Stimulated activated effector memory CD8-positive, alpha-beta T cell treated with anti-CD3 and anti-CD28 coated beads, Interleukin-12 subunit alpha, Interleukin-12 subunit beta, amount 100 ng/mL, for 72 hours (primary cell): Measurements from ENCODE around the gene PRKAR1B.

Experiments used
- ATAC-seq: fragments of 150-1000 bp; cut with Tn5 transposase; 2 replicates; pipeline ENCODE4 v1.10.0; 2021
- DNase-seq, 2 donors: peaks; one replicate each; pipeline ENCODE4 v3.0.0; 2021 to 2022; ENCODE audit warnings: low spot score in 2 of 2
- H3K27ac Mint-ChIP-seq: one replicate; pipeline ENCODE4 v1.8.0; 2022; ENCODE audit warnings: mild to moderate bottlenecking, mixed read lengths
- H3K36me3 Mint-ChIP-seq: one replicate; pipeline ENCODE4 v1.8.0; 2022; ENCODE audit warnings: mild to moderate bottlenecking, mixed read lengths
- H3K4me1 Mint-ChIP-seq: one replicate; pipeline ENCODE4 v1.8.0; 2022; ENCODE audit warnings: mixed read lengths
- H3K4me3 Mint-ChIP-seq: one replicate; pipeline ENCODE4 v1.8.0; 2022; ENCODE audit warnings: mild to moderate bottlenecking, mixed read lengths
- H3K9me3 Mint-ChIP-seq: one replicate; pipeline ENCODE4 v1.8.0; 2022; ENCODE audit warnings: mixed read lengths

The PRKAR1B gene

DNA sequence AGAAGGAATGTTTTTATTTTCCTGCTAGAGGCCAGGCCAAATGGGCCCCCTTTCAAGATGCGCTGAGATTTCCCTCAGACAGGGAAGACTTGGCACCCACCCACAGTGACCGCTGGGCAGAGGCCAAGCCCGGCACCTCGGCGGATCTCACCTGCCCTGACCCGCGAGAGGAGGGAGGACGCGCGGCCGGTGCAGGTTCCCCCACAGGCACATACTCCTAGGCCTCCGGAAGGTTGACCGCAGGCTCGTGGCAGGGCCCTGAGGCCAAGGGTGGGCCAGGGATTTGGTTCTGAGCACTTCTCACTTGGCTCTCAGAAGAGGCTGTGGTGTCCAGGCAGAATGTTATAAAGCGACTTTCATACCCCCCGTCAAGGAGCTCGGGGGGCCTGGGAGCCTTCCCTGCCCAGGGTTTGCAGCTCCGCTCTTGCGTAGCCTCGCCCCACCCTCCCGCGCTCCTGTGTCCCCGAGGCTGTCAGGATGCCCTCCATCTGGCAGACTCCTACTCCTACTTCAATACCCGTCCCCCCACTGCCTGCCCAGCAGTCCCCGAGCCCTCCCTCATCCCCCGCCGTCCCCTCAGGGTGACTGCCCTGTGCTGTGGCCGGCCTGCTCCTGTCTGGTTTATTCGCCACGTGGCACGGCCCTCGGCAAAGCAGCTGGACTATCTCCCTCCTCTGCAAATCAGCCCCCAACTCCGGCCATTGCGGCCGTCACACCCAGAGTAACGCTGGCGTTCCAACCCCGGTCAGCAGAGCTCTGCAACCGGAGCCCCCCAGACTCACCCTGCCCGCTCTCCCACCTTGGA is 156.9 kb downstream of the PRKAR1B start:
- H3K36me3 Mint-ChIP-seq, result peaks cover 6% of the 10 kb centered on the region
- no peaks in the 10 kb centered on the region for H3K4me1 Mint-ChIP-seq
- H3K9me3 Mint-ChIP-seq, result no peaks in the 10 kb centered on the region
- no peak overlapping the region for H3K27ac Mint-ChIP-seq
- ATAC-seq (no peak), DNase-seq (no peak)
- no peak overlapping the region for H3K4me3 Mint-ChIP-seq

DNA sequence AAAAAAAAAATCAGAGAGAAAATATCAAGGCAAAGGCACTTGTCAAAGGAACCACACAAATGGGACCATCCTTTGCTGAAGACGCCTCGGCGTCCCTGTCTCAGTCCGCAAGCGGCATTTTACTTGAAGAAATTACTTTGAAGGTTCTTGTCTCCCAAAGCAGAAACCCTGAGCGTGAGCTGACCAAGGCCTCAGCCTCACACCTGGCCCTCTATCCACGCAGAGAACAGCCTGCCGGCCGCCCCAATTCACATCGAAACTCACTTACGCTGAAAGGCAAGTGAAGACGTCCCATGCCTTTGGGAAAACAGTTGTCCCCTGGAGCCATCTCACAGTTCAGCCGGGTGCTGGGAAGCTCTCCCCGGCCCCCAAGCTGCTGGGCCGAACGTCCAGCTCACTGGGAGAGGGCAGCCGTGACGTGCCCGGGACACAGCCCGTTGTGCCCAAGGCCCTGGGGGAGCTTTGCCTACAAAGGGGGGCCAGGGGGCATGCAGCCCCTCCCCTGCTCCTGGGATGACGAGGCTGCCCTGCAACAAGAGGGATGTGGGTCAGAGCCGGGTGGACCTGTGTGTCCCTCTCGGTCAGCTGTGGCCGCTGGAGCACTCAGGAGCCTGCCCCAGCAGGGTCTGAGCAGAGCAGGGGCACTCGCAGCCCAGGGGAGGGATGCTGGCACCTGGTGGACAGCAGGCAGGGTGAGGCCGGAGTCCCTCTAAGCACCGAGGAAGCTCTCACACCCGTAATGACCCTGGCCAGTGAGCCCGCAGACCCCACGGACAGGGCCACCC is 157.8 kb downstream of the PRKAR1B start:
- DNase-seq (no peak), ATAC-seq (no peak)
- Mint-ChIP-seq H3K4me1 (no peaks in the 10 kb centered on the region), H3K27ac (no peak overlapping the region), H3K9me3 (no peaks in the 10 kb centered on the region), H3K4me3 (no peak overlapping the region), H3K36me3 (peaks cover 6% of the 10 kb centered on the region)

GRCh38 chr7:568031-568951 is 158.8 kb downstream of the PRKAR1B start:
- no peak overlapping the region for H3K27ac Mint-ChIP-seq
- H3K36me3 Mint-ChIP-seq, result peaks cover under 1% of the 10 kb centered on the region
- no peaks in the 10 kb centered on the region for H3K4me1 Mint-ChIP-seq
- H3K4me3 Mint-ChIP-seq, result no peak overlapping the region
- DNase-seq (no peak), ATAC-seq (no peak)
- no peaks in the 10 kb centered on the region for H3K9me3 Mint-ChIP-seq

DNA sequence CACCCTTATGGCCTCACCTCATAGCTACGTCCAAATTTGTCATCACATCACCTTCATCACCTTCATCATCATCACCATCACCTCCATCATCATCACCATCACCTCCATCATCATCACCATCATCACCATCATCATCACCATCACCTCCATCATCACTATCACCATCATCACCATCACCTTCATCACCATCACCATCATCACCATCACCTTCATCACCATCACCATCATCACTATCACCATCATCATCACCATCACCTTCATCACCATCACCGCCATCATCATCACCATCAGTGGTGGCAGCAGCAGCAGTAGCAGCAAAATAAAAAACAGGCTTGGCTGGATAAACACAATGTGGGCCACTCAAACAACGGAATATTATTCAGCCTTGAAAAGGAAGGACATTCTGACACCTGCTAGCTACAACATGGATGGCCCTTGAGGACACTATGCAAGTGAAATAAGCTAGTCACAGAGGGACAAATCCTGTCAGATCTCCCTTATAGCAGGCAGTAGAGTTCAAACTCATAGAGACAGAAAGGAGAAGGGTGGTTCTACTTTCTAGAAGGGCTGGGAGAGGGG is 159.7 kb downstream of the PRKAR1B start:
- peaks cover 5% of the 10 kb centered on the region for H3K4me1 Mint-ChIP-seq
- H3K9me3 Mint-ChIP-seq, result no peaks in the 10 kb centered on the region
- no peak overlapping the region for H3K27ac Mint-ChIP-seq
- peaks cover 3% of the 10 kb centered on the region for H3K36me3 Mint-ChIP-seq
- H3K4me3 Mint-ChIP-seq, result no peak overlapping the region
- DNase-seq (no peak), ATAC-seq (no peak)

GRCh38 chr7:566100-566499 is 161.0 kb downstream of the PRKAR1B start:
- DNase-seq (no peak), ATAC-seq (peak; percentile 44)
- H3K27ac Mint-ChIP-seq, result no peak overlapping the region
- peaks cover 7% of the 10 kb centered on the region for H3K4me1 Mint-ChIP-seq
- no peaks in the 10 kb centered on the region for H3K9me3 Mint-ChIP-seq
- H3K4me3 Mint-ChIP-seq, result no peak overlapping the region
- H3K36me3 Mint-ChIP-seq, result peaks cover 5% of the 10 kb centered on the region

- Mint-ChIP-seq H3K27ac (no peak overlapping the region), H3K36me3 (peaks cover 5% of the 10 kb centered on the region), H3K9me3 (no peaks in the 10 kb centered on the region), H3K4me1 (peaks cover 7% of the 10 kb centered on the region), H3K4me3 (no peak overlapping the region)
- DNase-seq (no peak), ATAC-seq (no peak)
Observed at GRCh38 chr7:564176-564865, 162.8 kb downstream of the PRKAR1B start.

GRCh38 chr7:563629-564170 is 163.4 kb downstream of the PRKAR1B start:
- no peak overlapping the region for H3K4me3 Mint-ChIP-seq
- ATAC-seq, result no peak

GRCh38 chr7:562789-563628 is 164.1 kb downstream of the PRKAR1B start:
- no peak for ATAC-seq
- DNase-seq, result no peak
- Mint-ChIP-seq H3K4me3 (no peak overlapping the region), H3K9me3 (no peaks in the 10 kb centered on the region), H3K36me3 (peaks cover 5% of the 10 kb centered on the region), H3K27ac (peak overlapping the region; percentile 23), H3K4me1 (peaks cover 7% of the 10 kb centered on the region)

More at GRCh38 chr7:563629-564170, 163.4 kb downstream of the PRKAR1B start:
- H3K27ac Mint-ChIP-seq, result no peak overlapping the region
- no peaks in the 10 kb centered on the region for H3K9me3 Mint-ChIP-seq
- H3K36me3 Mint-ChIP-seq, result peaks cover 5% of the 10 kb centered on the region
- H3K4me1 Mint-ChIP-seq, result peaks cover 7% of the 10 kb centered on the region
- no peak for DNase-seq

- H3K9me3 Mint-ChIP-seq, result no peaks in the 10 kb centered on the region
- ATAC-seq (no peak), DNase-seq (no peak)
- H3K4me3 Mint-ChIP-seq, result no peak overlapping the region
- H3K4me1 Mint-ChIP-seq, result peaks cover 7% of the 10 kb centered on the region
- H3K27ac Mint-ChIP-seq, result no peak overlapping the region
- H3K36me3 Mint-ChIP-seq, result peaks cover 5% of the 10 kb centered on the region
Observed at GRCh38 chr7:562374-562675, 164.8 kb downstream of the PRKAR1B start.

DNA sequence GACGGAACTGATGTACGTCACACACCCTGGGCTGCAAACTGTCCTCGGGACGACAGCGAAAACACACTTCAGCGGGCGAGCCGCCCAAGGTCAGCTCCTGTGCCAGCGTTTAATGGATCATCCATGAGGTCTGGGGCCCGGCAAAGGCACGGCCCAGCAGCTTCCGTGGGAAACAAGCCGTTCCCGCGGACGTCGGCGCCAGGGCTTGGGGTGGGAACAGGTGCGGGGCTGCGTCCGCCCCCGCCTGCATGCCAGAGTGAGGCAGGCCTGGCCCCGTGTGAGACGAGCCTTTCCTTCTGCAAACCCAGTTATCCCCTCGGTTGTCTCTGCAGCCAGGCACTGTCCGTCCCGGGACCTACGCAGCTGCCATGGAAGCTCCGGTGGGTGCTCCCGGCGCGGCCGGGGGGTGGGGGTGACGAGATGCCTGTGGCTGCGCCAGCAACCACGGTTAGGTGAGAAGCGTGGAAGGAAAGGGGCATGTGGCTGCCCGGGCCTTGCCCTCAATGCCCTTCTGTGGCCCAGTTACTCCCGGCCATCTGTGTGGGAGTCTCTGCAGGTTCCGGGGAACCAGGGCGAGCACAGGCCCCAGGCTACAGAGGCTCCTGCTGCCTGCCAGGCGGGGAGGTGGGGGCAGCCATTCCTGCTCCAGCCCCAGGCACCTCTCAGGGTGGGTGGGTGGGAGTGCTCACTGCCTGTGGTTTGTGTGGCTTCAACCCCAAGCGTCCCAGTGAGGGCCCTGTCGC is 165.3 kb downstream of the PRKAR1B start:
- peaks cover 7% of the 10 kb centered on the region for H3K4me1 Mint-ChIP-seq
- no peak for ATAC-seq
- H3K27ac Mint-ChIP-seq, result no peak overlapping the region
- DNase-seq, result no peak
- H3K36me3 Mint-ChIP-seq, result peaks cover 5% of the 10 kb centered on the region
- H3K4me3 Mint-ChIP-seq, result no peak overlapping the region
- no peaks in the 10 kb centered on the region for H3K9me3 Mint-ChIP-seq

- H3K27ac Mint-ChIP-seq, result no peak overlapping the region
- no peak for ATAC-seq
- H3K4me3 Mint-ChIP-seq, result no peak overlapping the region
- H3K4me1 Mint-ChIP-seq, result peaks cover 7% of the 10 kb centered on the region
- peaks cover 5% of the 10 kb centered on the region for H3K36me3 Mint-ChIP-seq
- DNase-seq, result no peak
- H3K9me3 Mint-ChIP-seq, result no peaks in the 10 kb centered on the region
Observed at GRCh38 chr7:560966-561630, 166.0 kb downstream of the PRKAR1B start.

DNA sequence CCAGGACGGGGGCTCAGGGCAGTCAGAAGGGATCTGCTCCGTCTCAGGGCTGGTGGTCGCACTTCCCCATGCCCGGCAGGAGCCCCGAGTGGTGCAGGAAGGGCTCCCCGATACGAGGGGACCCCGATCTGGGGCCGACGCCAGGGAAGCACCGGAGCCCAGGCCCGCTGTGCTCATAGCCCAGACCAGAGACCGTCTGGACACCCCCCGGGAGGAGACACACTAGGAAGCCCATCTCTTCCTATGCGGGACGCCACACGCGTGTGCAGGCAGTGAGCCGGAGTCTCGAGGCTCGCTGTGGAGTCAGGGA is 167.7 kb downstream of the PRKAR1B start:
- Mint-ChIP-seq H3K9me3 (no peaks in the 10 kb centered on the region), H3K4me1 (peaks cover 7% of the 10 kb centered on the region), H3K4me3 (no peak overlapping the region), H3K27ac (peak overlapping the region; percentile 34), H3K36me3 (peaks cover 5% of the 10 kb centered on the region)
- no peak for ATAC-seq
- DNase-seq, result no peak

DNA sequence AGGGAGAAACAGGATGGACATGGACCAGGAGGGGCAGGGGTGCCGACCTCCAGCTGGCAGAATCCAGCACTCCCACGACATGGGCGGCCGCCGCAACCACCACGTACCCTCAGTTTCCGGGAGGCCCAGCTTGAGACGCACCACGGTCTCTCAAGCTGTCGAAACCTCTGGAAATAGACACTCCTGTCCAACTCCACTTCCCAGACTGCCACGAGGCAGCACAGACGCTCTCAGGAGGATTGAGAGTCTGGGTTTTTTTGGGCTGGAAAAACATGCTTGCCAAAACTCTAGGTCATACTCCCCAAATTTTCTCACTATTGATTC is 169.6 kb downstream of the PRKAR1B start:
- DNase-seq (no peak), ATAC-seq (no peak)
- peaks cover 3% of the 10 kb centered on the region for H3K36me3 Mint-ChIP-seq
- H3K27ac Mint-ChIP-seq, result no peak overlapping the region
- no peaks in the 10 kb centered on the region for H3K9me3 Mint-ChIP-seq
- no peak overlapping the region for H3K4me3 Mint-ChIP-seq
- H3K4me1 Mint-ChIP-seq, result peaks cover 3% of the 10 kb centered on the region
